ENCODE measurements around the gene TTBK2.

DNA sequence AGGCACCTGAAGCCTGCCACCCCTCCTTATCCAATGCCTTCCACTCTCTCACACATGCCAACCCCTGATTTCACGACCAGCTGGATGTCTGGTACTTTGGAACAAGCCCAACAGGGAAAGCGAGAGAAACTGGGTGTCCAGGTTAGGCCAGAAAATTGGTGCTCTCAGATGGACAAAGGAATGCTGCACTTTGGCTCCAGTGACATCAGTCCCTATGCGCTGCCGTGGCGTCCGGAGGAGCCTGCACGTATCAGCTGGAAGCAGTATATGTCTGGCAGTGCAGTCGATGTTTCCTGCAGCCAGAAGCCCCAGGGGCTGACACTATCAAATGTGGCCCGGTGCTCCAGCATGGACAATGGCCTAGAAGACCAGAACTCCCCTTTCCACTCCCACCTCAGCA is 228.8 kb downstream of the TTBK2 start:
- TF ChIP-seq SPI1 (IDR thresholded peaks at IDR 0.05; ENCODE audit: low read depth, low read length) (no peak), POLR2A (IDR thresholded peaks at IDR 0.05; ENCODE audit: low read depth, low read length) (no peak), POLR2AphosphoS5 (IDR thresholded peaks at IDR 0.05; ENCODE audit: low read depth, low read length) (no peak), TAF1 (IDR thresholded peaks at IDR 0.05; ENCODE audit: low read depth, low read length) (no peak), POU2F2 (IDR thresholded peaks at IDR 0.05; ENCODE audit: low read depth, low read length) (no peak)

Data from GM12891 (cell line).